Loucy (cell line): ENCODE data around the gene GRIN2A.

ENCODE experiments used
- CTCF ChIP-seq: fragments of 200-600 bp; sonication (generic); conservative IDR thresholded peaks from 2 replicates; pipeline ENCODE4 v1.5.1; 2014; ENCODE audit warnings: mild to moderate bottlenecking, antibody characterized with exemption, low read length
- EZH2phosphoT487 ChIP-seq: fragments of 200-600 bp; IDR thresholded peaks from 2 replicates; pipeline ENCODE4 v1.6.1; 2018; ENCODE audit warnings: antibody characterized with exemption, mild to moderate bottlenecking, moderate library complexity, borderline replicate concordance

GRCh38 chr16:10040136-10041080 is 141.8 kb downstream of the GRIN2A start:
- TF ChIP-seq CTCF (no peak), EZH2phosphoT487 (no peak)
